K562 (cell line): ENCODE data around the gene TEFM. TPM values are rescaled to one million over a fixed set of nuclear protein-coding genes. Genes with fewer than 3 reads are reported as not detected.

Experiments
- RFX1 ChIP-seq: fragments of 450-650 bp; IDR thresholded peaks from 2 replicates; pipeline ENCODE4 v1.6.1; 2016; ENCODE audit warnings: mild to moderate bottlenecking, moderate library complexity
- polyA plus RNA-seq, 8 experiments: library from polyadenylated mRNA; depleted of rRNA in 4 of 8; stranded (reverse) in 5 of 8; unstranded in 3 of 8; fragments of >200 nt; fragmentation: Nextera tagmentation in 2 of 8; fragmentation: Illumina TruSeq in 1 of 8; extraction: Ambion mirVana in 2 of 8; extraction: Trizol in 1 of 8; gene quantifications; 2 replicates each; pipeline versions ENCODE4 v1.2.1 to v1.2.3, GENCODE V29; 2011 to 2014; ENCODE audit warnings: inconsistent platforms in 1 of 8, missing spikeins in 1 of 8
- total RNA-seq, 7 experiments: library from RNA; depleted of rRNA in 6 of 7; stranded (reverse); fragments of >200 nt in 6 of 7; fragmentation: Illumina TruSeq in 2 of 7; extraction: Trizol in 2 of 7; gene quantifications; 2 replicates each; pipeline versions ENCODE4 v1.2.1 to v1.2.3, GENCODE V29; 2011 to 2021; ENCODE audit warnings: low replicate concordance in 1 of 7
- TF ChIP-seq, protein P1 (sequence below), 2 experiments: fragments of 450-650 bp; formaldehyde crosslinking in 1 of 2; IDR thresholded peaks; 2 replicates each; pipeline versions ENCODE4 v1.4.0 to v1.6.1; 2014 to 2020; ENCODE audit warnings: mild to moderate bottlenecking in 2 of 2, borderline replicate concordance in 1 of 2, low read depth in 1 of 2

TEFM gene
- total and polyA plus RNA-seq, 9 of the 15 experiments (the other 6 are each of a cell fraction or from before 2014, with no cell fraction given) = 12.5 to 60.3 (median 23.3) TPM

DNA sequence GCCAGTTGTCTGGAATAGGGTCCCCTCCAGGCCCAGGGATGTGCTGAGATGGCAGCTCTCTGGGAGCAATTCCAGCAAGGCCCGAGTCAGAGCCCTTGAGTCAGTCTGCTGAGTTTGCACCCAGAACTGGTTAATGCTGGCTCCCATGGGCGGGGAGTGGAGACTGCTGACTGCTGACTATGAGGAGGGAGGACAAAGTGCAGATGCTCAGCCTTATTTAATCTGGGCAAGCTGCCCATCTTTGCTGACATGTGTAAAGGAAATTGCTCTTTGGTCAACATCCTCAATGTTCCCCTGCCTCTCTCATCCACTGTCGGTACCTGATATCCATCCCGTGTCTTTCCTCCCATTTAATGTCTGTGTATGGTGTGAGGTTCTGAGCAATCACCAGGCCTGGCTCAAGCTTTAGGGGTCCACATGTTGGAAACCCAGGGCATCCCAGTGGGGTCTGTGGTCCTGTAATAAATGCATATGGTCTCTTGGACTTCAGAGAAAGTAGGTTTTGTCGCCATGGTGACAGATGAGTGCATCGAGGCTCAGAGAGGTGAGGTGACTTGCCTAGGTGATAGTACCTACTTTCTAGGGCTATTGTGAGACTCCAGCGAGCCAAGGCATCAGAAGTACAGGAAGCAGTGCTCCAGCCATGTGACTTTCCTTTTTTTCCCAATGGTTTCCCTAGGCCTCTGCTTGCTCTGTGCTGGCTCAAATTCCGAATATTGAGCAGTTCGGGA lies 44.8 kb upstream of the TEFM start (continued):
- TF ChIP-seq, protein P1, sequence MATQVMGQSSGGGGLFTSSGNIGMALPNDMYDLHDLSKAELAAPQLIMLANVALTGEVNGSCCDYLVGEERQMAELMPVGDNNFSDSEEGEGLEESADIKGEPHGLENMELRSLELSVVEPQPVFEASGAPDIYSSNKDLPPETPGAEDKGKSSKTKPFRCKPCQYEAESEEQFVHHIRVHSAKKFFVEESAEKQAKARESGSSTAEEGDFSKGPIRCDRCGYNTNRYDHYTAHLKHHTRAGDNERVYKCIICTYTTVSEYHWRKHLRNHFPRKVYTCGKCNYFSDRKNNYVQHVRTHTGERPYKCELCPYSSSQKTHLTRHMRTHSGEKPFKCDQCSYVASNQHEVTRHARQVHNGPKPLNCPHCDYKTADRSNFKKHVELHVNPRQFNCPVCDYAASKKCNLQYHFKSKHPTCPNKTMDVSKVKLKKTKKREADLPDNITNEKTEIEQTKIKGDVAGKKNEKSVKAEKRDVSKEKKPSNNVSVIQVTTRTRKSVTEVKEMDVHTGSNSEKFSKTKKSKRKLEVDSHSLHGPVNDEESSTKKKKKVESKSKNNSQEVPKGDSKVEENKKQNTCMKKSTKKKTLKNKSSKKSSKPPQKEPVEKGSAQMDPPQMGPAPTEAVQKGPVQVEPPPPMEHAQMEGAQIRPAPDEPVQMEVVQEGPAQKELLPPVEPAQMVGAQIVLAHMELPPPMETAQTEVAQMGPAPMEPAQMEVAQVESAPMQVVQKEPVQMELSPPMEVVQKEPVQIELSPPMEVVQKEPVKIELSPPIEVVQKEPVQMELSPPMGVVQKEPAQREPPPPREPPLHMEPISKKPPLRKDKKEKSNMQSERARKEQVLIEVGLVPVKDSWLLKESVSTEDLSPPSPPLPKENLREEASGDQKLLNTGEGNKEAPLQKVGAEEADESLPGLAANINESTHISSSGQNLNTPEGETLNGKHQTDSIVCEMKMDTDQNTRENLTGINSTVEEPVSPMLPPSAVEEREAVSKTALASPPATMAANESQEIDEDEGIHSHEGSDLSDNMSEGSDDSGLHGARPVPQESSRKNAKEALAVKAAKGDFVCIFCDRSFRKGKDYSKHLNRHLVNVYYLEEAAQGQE (IDR thresholded peaks at IDR 0.05; ENCODE audit: borderline replicate concordance) = peak; percentile 41; the same call in 1 of the 2 replicates
- TF ChIP-seq, protein P1 (CRISPR knock-in tag; IDR thresholded peaks at IDR 0.05; ENCODE audit: low read depth) = no peak
- peak; percentile 53 for TF ChIP-seq RFX1
